Measurements from ENCODE around the gene SLC9A8.

The SLC9A8 gene

GRCh38 chr20:49868964-49869363, 56.3 kb downstream of the SLC9A8 start:
- Histone ChIP-seq H3K27ac (replicated peaks) (no peak overlapping the region), H3K27me3 (ENCODE audit: insufficient read depth, poor library complexity, severe bottlenecking) (no peaks in the 10 kb centered on the region), H3K4me3 (replicated peaks; ENCODE audit: insufficient read depth, low read length) (no peak overlapping the region)
- DNase-seq (ENCODE audit: low read depth in 1 of 2, low spot score in 1 of 2) = no peak
- no peak for TF ChIP-seq GABPA (IDR thresholded peaks at IDR 0.05; ENCODE audit: low read depth)
- TF ChIP-seq POLR2AphosphoS5 (IDR thresholded peaks at IDR 0.05; ENCODE audit: low read depth) = no peak
- no peak for TF ChIP-seq REST (IDR thresholded peaks at IDR 0.05; ENCODE audit: insufficient replicate concordance, low read depth)
- TF ChIP-seq SPI1 (IDR thresholded peaks at IDR 0.05; ENCODE audit: borderline replicate concordance, low read depth) = no peak
- TF ChIP-seq, protein P1, sequence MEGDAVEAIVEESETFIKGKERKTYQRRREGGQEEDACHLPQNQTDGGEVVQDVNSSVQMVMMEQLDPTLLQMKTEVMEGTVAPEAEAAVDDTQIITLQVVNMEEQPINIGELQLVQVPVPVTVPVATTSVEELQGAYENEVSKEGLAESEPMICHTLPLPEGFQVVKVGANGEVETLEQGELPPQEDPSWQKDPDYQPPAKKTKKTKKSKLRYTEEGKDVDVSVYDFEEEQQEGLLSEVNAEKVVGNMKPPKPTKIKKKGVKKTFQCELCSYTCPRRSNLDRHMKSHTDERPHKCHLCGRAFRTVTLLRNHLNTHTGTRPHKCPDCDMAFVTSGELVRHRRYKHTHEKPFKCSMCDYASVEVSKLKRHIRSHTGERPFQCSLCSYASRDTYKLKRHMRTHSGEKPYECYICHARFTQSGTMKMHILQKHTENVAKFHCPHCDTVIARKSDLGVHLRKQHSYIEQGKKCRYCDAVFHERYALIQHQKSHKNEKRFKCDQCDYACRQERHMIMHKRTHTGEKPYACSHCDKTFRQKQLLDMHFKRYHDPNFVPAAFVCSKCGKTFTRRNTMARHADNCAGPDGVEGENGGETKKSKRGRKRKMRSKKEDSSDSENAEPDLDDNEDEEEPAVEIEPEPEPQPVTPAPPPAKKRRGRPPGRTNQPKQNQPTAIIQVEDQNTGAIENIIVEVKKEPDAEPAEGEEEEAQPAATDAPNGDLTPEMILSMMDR (IDR thresholded peaks at IDR 0.05; ENCODE audit: insufficient read depth, low read length) = no peak

DNA sequence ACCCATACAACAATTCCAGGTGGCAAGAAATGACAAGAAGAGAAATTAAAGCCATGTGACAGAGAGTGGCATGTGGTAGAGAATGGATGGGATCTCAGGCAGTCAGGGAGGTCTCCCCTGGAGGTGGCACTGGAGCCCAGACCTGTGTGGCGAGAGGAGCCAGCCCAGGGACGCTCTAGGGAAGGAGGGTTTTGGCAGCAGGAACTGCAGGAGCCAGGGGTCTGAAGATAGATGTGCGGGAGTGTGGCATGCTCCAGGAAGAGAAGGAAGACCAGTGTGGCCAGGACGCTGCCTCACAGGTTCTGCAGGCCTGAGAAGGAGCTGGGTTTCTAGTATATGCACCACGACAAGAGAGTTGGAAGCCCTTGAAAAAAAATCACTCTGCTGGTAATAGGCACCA, 57.6 kb downstream of the SLC9A8 start:
- DNase-seq (ENCODE audit: low read depth in 1 of 2, low spot score in 1 of 2) = no peak

DNA sequence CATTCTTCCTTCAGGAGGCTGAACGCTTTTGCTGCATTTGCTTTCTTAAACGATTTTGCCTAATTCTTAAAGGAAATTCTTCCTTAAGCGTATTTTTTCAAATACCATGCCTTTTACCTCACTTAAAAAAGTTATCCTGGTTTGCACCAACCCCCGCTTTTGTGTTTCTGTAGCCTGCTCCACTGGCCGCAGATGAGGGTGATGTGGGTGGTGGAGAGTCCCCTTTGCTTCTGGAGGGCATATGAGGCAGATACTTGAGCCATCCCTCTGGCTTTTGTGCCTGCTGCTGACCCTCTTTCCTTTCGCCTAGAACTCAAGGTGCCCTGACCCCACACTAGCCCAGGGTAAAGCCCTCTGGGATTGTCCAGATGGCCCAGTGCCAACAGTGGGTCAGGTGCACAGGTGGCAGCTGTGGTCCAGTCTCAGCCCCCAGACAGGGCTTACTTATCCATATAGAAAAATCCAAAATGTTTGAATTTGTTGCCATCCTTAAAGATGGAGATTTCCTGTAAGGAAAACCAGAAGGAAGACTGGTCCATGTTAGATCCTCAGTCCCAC, 58.8 kb downstream of the SLC9A8 start:
- TF ChIP-seq SPI1 (IDR thresholded peaks at IDR 0.05; ENCODE audit: borderline replicate concordance, low read depth) (no peak), REST (IDR thresholded peaks at IDR 0.05; ENCODE audit: insufficient replicate concordance, low read depth) (no peak), POLR2AphosphoS5 (IDR thresholded peaks at IDR 0.05; ENCODE audit: low read depth) (no peak), GABPA (IDR thresholded peaks at IDR 0.05; ENCODE audit: low read depth) (no peak)
- TF ChIP-seq, protein P1 (IDR thresholded peaks at IDR 0.05; ENCODE audit: insufficient read depth, low read length) = no peak
- DNase-seq (ENCODE audit: low read depth in 1 of 2, low spot score in 1 of 2) = no peak
- no peaks in the 10 kb centered on the region for H3K27me3 ChIP-seq (ENCODE audit: insufficient read depth, poor library complexity, severe bottlenecking)
- no peak overlapping the region for H3K4me3 ChIP-seq (replicated peaks; ENCODE audit: insufficient read depth, low read length)
- no peak overlapping the region for H3K27ac ChIP-seq (replicated peaks)

More for the DNA sequence above, 57.6 kb downstream of the SLC9A8 start:
- TF ChIP-seq, protein P1 (IDR thresholded peaks at IDR 0.05; ENCODE audit: insufficient read depth, low read length) = no peak
- TF ChIP-seq REST (IDR thresholded peaks at IDR 0.05; ENCODE audit: insufficient replicate concordance, low read depth) = no peak
- TF ChIP-seq SPI1 (IDR thresholded peaks at IDR 0.05; ENCODE audit: borderline replicate concordance, low read depth) = no peak
- no peak for TF ChIP-seq GABPA (IDR thresholded peaks at IDR 0.05; ENCODE audit: low read depth)
- no peak for TF ChIP-seq POLR2AphosphoS5 (IDR thresholded peaks at IDR 0.05; ENCODE audit: low read depth)
- Histone ChIP-seq H3K27me3 (ENCODE audit: insufficient read depth, poor library complexity, severe bottlenecking) (no peaks in the 10 kb centered on the region), H3K27ac (replicated peaks) (no peak overlapping the region), H3K4me3 (replicated peaks; ENCODE audit: insufficient read depth, low read length) (no peak overlapping the region)

All from HL-60 (cell line).